Measurements from ENCODE around the gene EDARADD. TPM values are rescaled to one million over a fixed set of nuclear protein-coding genes. Genes with fewer than 3 reads are reported as not detected.

The EDARADD gene
- total RNA-seq, 1 donor from 2014 or later, result 1.6 TPM

GRCh38 chr1:236389253-236389652 lies 4.8 kb upstream of the EDARADD start:
- no peak for ATAC-seq
- no peak for DNase-seq (ENCODE audit: missing footprints)
- intact Hi-C loops (cut with DNase I), result no loop called here

GRCh38 chr1:236391008-236391407 lies 3.1 kb upstream of the EDARADD start:
- no peak for DNase-seq (ENCODE audit: missing footprints)
- ATAC-seq, result no peak
- intact Hi-C loops (cut with DNase I), result no loop called here

- intact Hi-C loops (cut with DNase I), result no loop called here
- DNase-seq (ENCODE audit: missing footprints) (no peak), ATAC-seq (no peak)
These were observed 1.9 kb upstream of the EDARADD start for GRCh38 chr1:236392182-236392581.

- no peak for DNase-seq (ENCODE audit: missing footprints)
- ATAC-seq, result no peak
- intact Hi-C loops (cut with DNase I), result no loop called here
These were observed 768 bp downstream of the EDARADD start for GRCh38 chr1:236394879-236395229.

- intact Hi-C loops (cut with DNase I), result no loop called here
- DNase-seq (ENCODE audit: missing footprints) (no peak), ATAC-seq (peak; percentile 63)
These were observed 1.3 kb downstream of the EDARADD start for GRCh38 chr1:236395230-236395946.

GRCh38 chr1:236395947-236396664 lies 2.0 kb downstream of the EDARADD start:
- intact Hi-C loops (cut with DNase I), result no loop called here
- no peak for ATAC-seq
- no peak for DNase-seq (ENCODE audit: missing footprints)

GRCh38 chr1:236396665-236397043 lies 2.6 kb downstream of the EDARADD start:
- ATAC-seq, result no peak
- intact Hi-C loops (cut with DNase I), result no loop called here
- DNase-seq (ENCODE audit: missing footprints), result no peak

GRCh38 chr1:236397173-236397759 lies 3.2 kb downstream of the EDARADD start:
- DNase-seq (ENCODE audit: missing footprints) (no peak), ATAC-seq (no peak)
- intact Hi-C loops (cut with DNase I), result no loop called here

GRCh38 chr1:236398538-236398937 lies 4.5 kb downstream of the EDARADD start:
- intact Hi-C loops (cut with DNase I), result no loop called here
- no peak for ATAC-seq
- no peak for DNase-seq (ENCODE audit: missing footprints)

- ATAC-seq, result no peak
- intact Hi-C loops (cut with DNase I), result no loop called here
- no peak for DNase-seq (ENCODE audit: missing footprints)
These were observed 6.0 kb downstream of the EDARADD start for GRCh38 chr1:236400061-236400603.

GRCh38 chr1:236401698-236402097 lies 7.6 kb downstream of the EDARADD start:
- ATAC-seq (no peak), DNase-seq (ENCODE audit: missing footprints) (no peak)
- intact Hi-C loops (cut with DNase I), result no loop called here

- ATAC-seq (no peak), DNase-seq (ENCODE audit: missing footprints) (no peak)
- intact Hi-C loops (cut with DNase I), result no loop called here
These were observed 10.0 kb downstream of the EDARADD start for GRCh38 chr1:236403905-236404696.

- no peak for DNase-seq (ENCODE audit: missing footprints)
- no peak for ATAC-seq
- intact Hi-C loops (cut with DNase I), result no loop called here
These were observed 13.0 kb downstream of the EDARADD start for GRCh38 chr1:236407059-236407458.

- DNase-seq (ENCODE audit: missing footprints) (no peak), ATAC-seq (no peak)
- intact Hi-C loops (cut with DNase I), result no loop called here
These were observed 19.6 kb downstream of the EDARADD start for GRCh38 chr1:236413688-236414087.

GRCh38 chr1:236416165-236416564 lies 22.1 kb downstream of the EDARADD start:
- intact Hi-C loops (cut with DNase I), result no loop called here
- no peak for ATAC-seq
- no peak for DNase-seq (ENCODE audit: missing footprints)

GRCh38 chr1:236417336-236417735 lies 23.2 kb downstream of the EDARADD start:
- DNase-seq (ENCODE audit: missing footprints) (no peak), ATAC-seq (no peak)
- intact Hi-C loops (cut with DNase I), result no loop called here

- intact Hi-C loops (cut with DNase I), result no loop called here
- DNase-seq (ENCODE audit: missing footprints) (no peak), ATAC-seq (no peak)
These were observed 25.4 kb downstream of the EDARADD start for GRCh38 chr1:236419502-236419901.

- ATAC-seq (no peak), DNase-seq (ENCODE audit: missing footprints) (no peak)
- intact Hi-C loops (cut with DNase I), result no loop called here
These were observed 26.9 kb downstream of the EDARADD start for GRCh38 chr1:236421022-236421421.

GRCh38 chr1:236421850-236422516 lies 27.9 kb downstream of the EDARADD start:
- intact Hi-C loops (cut with DNase I), result no loop called here
- DNase-seq (ENCODE audit: missing footprints) (no peak), ATAC-seq (no peak)

All from Right ventricle myocardium inferior (tissue), 1 donor.